ENCODE results near the gene CDHR1. TPM values are rescaled to one million over a fixed set of nuclear protein-coding genes. Genes with fewer than 3 reads are reported as not detected.

CDHR1 gene
- polyA plus RNA-seq, 1 donor: 0.42 TPM

DNA sequence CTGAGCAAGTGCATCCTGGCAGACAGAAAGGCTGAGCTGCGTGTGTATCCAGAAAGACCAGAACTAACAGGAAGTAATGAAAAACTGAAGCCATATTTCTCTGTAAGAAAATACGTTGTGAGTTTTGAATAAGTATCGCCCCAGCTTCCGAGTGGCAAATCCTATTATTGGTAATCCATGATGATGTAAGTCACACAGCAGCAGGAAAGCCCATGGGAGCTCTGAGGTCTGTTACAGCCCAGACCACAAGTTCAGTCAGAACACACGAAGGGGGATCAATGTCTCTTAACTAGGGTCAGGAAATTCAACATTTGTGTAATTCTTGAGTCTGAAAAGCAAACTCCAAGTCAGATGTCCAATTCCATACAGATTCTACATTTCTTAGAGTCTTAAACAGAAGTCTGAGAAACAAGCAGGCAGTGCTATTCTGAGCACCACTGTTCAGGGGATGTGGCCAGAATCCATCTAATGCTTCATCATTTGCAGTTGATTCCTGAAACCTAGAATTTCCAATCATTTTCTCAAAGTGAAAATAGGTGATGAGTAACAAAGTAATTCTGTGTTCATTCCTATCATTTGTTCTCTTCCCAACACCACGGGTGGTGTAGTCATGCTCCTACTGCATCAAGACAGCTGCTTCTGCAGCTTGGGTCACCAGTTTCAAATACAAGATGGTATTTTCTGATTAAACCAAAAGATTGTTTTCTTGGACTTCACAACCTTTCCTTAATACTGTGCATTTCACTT, 31.3 kb downstream of the CDHR1 start, which contains the start of gene LRIT2:
Gene LRIT2 (minus strand): TSS at position 118 of the 747 bp plus-strand sequence. CDS start 24 bp downstream, at position 94.
- no peaks in the 10 kb centered on the region for H3K4me1 ChIP-seq (ENCODE audit: control insufficient read depth, insufficient read depth, low read length)
- no peak within 1 kb of the TSS for H3K27ac ChIP-seq (ENCODE audit: low read length)
- no peaks in the 10 kb centered on the region for H3K9me3 ChIP-seq (ENCODE audit: control insufficient read depth, low read depth, low read length)
- DNase-seq: no peak
- peaks cover under 1% of the 10 kb centered on the region for H3K27me3 ChIP-seq (ENCODE audit: control insufficient read depth, insufficient read depth, low read length)
- no peak within 1 kb of the TSS for H3K4me3 ChIP-seq (ENCODE audit: low read length)
- 100% methylated on average over 1 of the region's 6 CpGs for WGBS (ENCODE audit: insufficient coverage, low lambda C conversion rate)
- no peaks in the 10 kb centered on the region for H3K36me3 ChIP-seq (ENCODE audit: control insufficient read depth, insufficient read depth, low read length)

DNA sequence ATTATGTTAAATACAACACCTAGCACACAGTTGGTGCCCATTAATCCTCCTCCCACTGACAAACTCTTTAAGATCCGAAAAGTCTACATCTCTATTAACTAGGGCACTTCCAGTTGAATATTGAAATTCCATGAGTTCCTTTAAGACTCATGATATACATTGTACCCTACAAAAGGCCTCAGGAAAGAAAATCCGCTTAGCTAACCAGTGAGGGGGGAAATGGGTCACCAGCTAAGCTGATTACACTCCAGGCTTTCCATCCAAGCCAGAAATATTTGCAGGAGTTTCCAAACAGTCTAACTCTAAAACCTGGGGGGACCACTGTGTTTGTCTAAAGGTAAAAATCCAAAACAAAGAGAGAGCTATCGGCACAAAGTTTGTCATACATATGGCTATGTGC, 32.3 kb downstream of the CDHR1 start:
- H3K27me3 ChIP-seq (ENCODE audit: control insufficient read depth, insufficient read depth, low read length): no peaks in the 10 kb centered on the region
- no peaks in the 10 kb centered on the region for H3K9me3 ChIP-seq (ENCODE audit: control insufficient read depth, low read depth, low read length)
- WGBS (ENCODE audit: insufficient coverage, low lambda C conversion rate): no CpG with 5 or more reads among the region's 3 CpGs
- H3K4me1 ChIP-seq (ENCODE audit: control insufficient read depth, insufficient read depth, low read length): no peaks in the 10 kb centered on the region
- no peak overlapping the region for H3K4me3 ChIP-seq (ENCODE audit: low read length)
- DNase-seq: no peak
- H3K36me3 ChIP-seq (ENCODE audit: control insufficient read depth, insufficient read depth, low read length): no peaks in the 10 kb centered on the region
- no peak overlapping the region for H3K27ac ChIP-seq (ENCODE audit: low read length)

DNA sequence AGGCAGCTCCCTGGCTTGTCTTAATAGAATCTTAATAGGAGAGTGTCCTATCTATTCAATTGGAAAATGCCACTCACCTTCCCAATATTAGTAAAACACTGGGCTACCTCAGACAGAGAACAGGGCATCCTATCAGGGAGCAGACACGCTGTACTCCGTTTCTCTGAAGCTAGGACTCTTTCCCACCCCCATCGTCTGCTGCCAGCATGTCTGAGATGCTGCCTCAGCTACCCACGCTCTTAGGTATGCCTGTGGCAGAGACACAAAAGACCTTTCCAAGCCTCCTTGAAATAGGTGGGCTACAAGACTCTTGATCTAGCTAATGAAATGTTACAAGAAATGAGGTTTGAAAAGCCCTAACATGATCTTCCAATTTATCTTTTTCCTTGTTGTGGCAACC, 33.5 kb downstream of the CDHR1 start:
- no peak for DNase-seq
- no peak overlapping the region for H3K4me3 ChIP-seq (ENCODE audit: low read length)
- no peaks in the 10 kb centered on the region for H3K9me3 ChIP-seq (ENCODE audit: control insufficient read depth, low read depth, low read length)
- H3K27me3 ChIP-seq (ENCODE audit: control insufficient read depth, insufficient read depth, low read length): no peaks in the 10 kb centered on the region
- no peaks in the 10 kb centered on the region for H3K4me1 ChIP-seq (ENCODE audit: control insufficient read depth, insufficient read depth, low read length)
- no CpG with 5 or more reads among the region's 4 CpGs for WGBS (ENCODE audit: insufficient coverage, low lambda C conversion rate)
- H3K27ac ChIP-seq (ENCODE audit: low read length): no peak overlapping the region
- H3K36me3 ChIP-seq (ENCODE audit: control insufficient read depth, insufficient read depth, low read length): no peaks in the 10 kb centered on the region

DNA sequence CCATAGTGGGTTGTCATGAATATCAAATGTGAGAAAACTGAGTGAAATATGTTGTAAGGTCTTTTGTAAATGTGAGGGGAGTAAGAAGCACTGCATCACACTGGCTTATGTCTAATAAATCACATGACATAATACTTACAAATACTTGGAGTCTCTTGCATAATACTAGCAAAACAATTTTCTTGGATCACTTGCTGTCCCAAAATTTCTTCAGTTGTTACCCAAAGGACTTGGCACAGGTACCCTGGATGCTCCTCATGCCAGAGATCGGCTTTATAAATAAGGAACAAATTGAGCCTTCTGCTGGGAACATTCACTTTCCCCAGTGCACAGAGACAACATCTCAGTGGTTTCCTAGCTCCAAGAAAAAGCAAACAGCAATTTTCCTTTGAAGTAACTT, 36.0 kb downstream of the CDHR1 start:
- H3K9me3 ChIP-seq (ENCODE audit: control insufficient read depth, low read depth, low read length): no peaks in the 10 kb centered on the region
- no peaks in the 10 kb centered on the region for H3K36me3 ChIP-seq (ENCODE audit: control insufficient read depth, insufficient read depth, low read length)
- DNase-seq: no peak
- no peak overlapping the region for H3K27ac ChIP-seq (ENCODE audit: low read length)
- peaks cover 2% of the 10 kb centered on the region for H3K27me3 ChIP-seq (ENCODE audit: control insufficient read depth, insufficient read depth, low read length)
- H3K4me3 ChIP-seq (ENCODE audit: low read length): no peak overlapping the region
- no peaks in the 10 kb centered on the region for H3K4me1 ChIP-seq (ENCODE audit: control insufficient read depth, insufficient read depth, low read length)
- WGBS (ENCODE audit: insufficient coverage, low lambda C conversion rate): no CpG with 5 or more reads among the region's 1 CpG

DNA sequence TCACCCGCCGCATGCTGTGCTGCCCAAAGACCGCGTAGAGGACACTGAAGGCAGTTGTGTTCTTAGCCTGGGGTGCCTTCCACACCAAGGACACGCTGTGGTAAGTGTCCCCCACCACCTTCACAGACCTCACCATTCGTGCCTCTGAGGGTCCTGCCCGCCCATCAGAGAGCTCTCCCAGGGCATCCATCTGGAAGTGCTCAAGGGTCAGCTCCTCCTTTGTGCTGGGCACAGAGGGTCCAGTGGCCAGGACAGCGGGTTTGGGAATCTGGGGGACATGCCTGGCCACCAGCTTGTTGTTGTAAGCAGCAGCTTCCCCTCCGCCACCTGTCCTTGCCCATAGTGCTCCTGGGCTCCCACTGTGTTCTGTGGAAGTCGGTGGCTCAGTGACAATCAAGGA, 38.0 kb downstream of the CDHR1 start:
- H3K4me1 ChIP-seq (ENCODE audit: control insufficient read depth, insufficient read depth, low read length): no peaks in the 10 kb centered on the region
- no peaks in the 10 kb centered on the region for H3K36me3 ChIP-seq (ENCODE audit: control insufficient read depth, insufficient read depth, low read length)
- no peak for DNase-seq
- peaks cover 10% of the 10 kb centered on the region for H3K27me3 ChIP-seq (ENCODE audit: control insufficient read depth, insufficient read depth, low read length)
- no peak overlapping the region for H3K4me3 ChIP-seq (ENCODE audit: low read length)
- no CpG with 5 or more reads among the region's 10 CpGs for WGBS (ENCODE audit: insufficient coverage, low lambda C conversion rate)
- no peaks in the 10 kb centered on the region for H3K9me3 ChIP-seq (ENCODE audit: control insufficient read depth, low read depth, low read length)
- H3K27ac ChIP-seq (ENCODE audit: low read length): no peak overlapping the region

DNA sequence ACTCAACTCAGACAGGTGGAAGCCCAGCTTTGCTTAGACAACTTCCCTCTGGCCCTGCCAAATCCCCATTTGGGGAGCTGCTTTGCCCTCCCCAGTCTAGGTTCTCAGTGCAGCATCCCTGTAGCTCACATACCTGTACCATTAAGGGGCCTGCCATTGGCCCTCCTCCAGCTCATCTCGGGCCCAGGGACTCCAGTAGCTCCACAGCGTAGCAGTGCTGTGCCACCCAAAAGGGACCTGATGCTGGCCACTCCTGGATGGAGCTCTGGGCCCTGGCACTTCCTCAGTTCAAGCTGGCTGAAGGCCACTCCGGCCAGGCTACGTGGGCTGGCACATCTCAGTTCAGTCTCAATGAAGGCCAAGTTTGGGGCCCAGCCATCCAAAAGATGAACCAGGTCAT, 39.6 kb downstream of the CDHR1 start:
- peaks cover 14% of the 10 kb centered on the region for H3K27me3 ChIP-seq (ENCODE audit: control insufficient read depth, insufficient read depth, low read length)
- no peaks in the 10 kb centered on the region for H3K36me3 ChIP-seq (ENCODE audit: control insufficient read depth, insufficient read depth, low read length)
- H3K4me3 ChIP-seq (ENCODE audit: low read length): no peak overlapping the region
- H3K4me1 ChIP-seq (ENCODE audit: control insufficient read depth, insufficient read depth, low read length): no peaks in the 10 kb centered on the region
- no peaks in the 10 kb centered on the region for H3K9me3 ChIP-seq (ENCODE audit: control insufficient read depth, low read depth, low read length)
- no CpG with 5 or more reads among the region's 4 CpGs for whole genome bisulfite sequencing (ENCODE audit: insufficient coverage, low lambda C conversion rate)
- DNase-seq: no peak
- H3K27ac ChIP-seq (ENCODE audit: low read length): no peak overlapping the region

DNA sequence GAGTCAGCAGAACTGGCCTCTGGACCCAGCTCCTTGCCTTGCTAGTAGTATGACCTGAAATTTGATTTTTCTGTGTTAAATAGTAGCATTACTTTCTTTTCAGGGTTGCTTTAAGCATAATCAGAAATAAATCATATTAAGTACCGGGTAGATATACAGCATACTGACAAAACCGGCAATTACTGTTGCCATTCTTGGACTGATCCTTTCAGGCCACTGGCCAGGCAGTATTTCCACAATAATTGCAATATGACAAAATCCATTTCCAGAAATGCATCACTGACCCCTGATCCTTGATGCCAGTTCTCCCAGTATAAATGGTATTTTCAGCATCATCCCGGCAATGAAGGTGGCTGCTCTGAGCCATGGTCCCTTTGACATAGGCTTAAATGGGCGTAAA, 40.1 kb downstream of the CDHR1 start:
- Histone ChIP-seq H3K27ac (ENCODE audit: low read length) (no peak overlapping the region), H3K27me3 (ENCODE audit: control insufficient read depth, insufficient read depth, low read length) (peaks cover 14% of the 10 kb centered on the region), H3K9me3 (ENCODE audit: control insufficient read depth, low read depth, low read length) (no peaks in the 10 kb centered on the region), H3K4me3 (ENCODE audit: low read length) (no peak overlapping the region), H3K36me3 (ENCODE audit: control insufficient read depth, insufficient read depth, low read length) (no peaks in the 10 kb centered on the region), H3K4me1 (ENCODE audit: control insufficient read depth, insufficient read depth, low read length) (no peaks in the 10 kb centered on the region)
- WGBS (ENCODE audit: insufficient coverage, low lambda C conversion rate): no CpG with 5 or more reads among the region's 4 CpGs
- DNase-seq: no peak

DNA sequence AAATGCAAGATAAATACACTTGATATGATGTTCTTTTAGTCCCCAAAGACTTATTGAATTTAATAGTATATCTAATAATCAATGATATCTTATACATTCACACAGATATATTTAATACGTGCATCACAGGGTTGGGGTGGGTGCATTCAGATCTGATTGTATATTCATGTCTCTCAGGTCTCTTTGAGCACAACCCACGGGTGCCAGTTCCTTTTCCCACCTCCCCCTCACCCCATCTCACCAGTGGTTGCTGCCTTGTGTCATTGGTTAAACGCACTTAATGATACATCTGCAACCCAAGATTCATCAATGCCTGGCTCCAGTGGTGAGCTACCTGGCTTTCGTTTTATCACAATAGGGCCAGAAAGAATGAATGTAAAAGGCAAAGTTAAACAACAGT, 40.8 kb downstream of the CDHR1 start:
- H3K4me3 ChIP-seq (ENCODE audit: low read length): no peak overlapping the region
- peaks cover 16% of the 10 kb centered on the region for H3K27me3 ChIP-seq (ENCODE audit: control insufficient read depth, insufficient read depth, low read length)
- no peak for DNase-seq
- no peak overlapping the region for H3K27ac ChIP-seq (ENCODE audit: low read length)
- no peaks in the 10 kb centered on the region for H3K36me3 ChIP-seq (ENCODE audit: control insufficient read depth, insufficient read depth, low read length)
- no CpG with 5 or more reads among the region's 4 CpGs for WGBS (ENCODE audit: insufficient coverage, low lambda C conversion rate)
- no peaks in the 10 kb centered on the region for H3K9me3 ChIP-seq (ENCODE audit: control insufficient read depth, low read depth, low read length)
- H3K4me1 ChIP-seq (ENCODE audit: control insufficient read depth, insufficient read depth, low read length): no peaks in the 10 kb centered on the region

DNA sequence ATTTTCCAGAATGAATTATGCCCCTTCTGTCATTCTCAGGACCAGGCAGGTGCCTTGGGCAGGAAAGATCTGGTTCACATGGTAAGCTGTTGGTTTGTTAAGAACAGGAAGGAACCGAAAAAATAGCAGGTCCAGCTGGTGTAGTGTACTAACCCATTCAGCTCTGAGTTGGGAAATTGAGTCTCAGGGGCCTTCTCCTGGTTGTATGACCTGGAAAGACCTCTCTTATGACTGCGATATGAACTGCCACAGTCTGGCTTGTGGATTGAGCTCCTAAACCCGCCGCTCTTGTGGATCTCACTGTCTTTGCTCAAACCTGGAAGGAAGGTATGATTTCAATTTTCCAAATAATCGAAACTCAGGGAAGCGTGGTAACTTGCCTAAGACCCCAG, 42.5 kb downstream of the CDHR1 start:
- no CpG with 5 or more reads among the region's 6 CpGs for WGBS (ENCODE audit: insufficient coverage, low lambda C conversion rate)
- no peaks in the 10 kb centered on the region for H3K9me3 ChIP-seq (ENCODE audit: control insufficient read depth, low read depth, low read length)

DNA sequence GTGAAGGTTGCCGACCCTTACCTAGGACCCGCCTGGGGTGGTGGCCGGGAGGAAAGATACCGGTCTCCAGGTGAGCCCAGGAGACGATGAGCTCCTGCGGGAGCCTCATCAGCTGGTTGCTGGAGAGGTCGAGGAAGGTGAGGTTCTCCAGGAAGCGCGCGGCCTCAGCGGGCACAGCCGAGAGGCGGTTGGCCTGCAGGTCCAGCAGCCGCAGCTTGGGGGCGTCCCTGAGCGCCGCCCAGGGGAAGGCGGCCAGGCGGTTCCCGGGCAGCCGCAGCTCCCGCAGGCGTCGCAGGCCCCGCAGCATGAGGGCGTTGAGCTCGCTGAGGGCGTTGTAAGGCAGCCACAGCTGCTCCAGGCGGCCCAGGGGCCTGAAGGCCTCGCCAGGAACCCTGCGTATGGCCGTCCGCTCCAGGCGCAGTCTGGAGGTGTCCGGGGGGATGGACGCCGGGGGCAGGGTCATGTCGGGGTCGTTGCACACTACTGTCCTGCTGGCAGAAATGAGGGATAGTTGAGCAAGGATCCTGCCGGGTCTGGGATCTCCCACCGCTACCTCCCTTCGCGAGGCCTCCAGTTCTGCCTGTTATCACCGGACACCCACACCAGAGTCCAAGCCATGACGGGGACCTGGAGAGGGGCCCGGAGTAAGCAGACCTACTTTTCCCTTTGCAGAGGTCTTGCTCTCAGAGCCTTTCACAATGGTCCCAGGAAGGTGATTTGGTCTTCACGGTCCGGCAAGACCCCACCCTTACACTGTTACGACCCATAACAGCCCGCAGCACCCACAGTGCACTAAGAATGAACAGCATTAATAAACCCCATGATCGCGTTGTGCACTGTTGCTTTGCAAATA, 43.1 kb downstream of the CDHR1 start:
- no peak overlapping the region for H3K4me3 ChIP-seq (ENCODE audit: low read length)
- WGBS (ENCODE audit: insufficient coverage, low lambda C conversion rate): 100% methylated on average over 1 of the region's 52 CpGs
- no peak overlapping the region for H3K27ac ChIP-seq (ENCODE audit: low read length)
- H3K36me3 ChIP-seq (ENCODE audit: control insufficient read depth, insufficient read depth, low read length): no peaks in the 10 kb centered on the region
- H3K4me1 ChIP-seq (ENCODE audit: control insufficient read depth, insufficient read depth, low read length): no peaks in the 10 kb centered on the region
- H3K9me3 ChIP-seq (ENCODE audit: control insufficient read depth, low read depth, low read length): no peaks in the 10 kb centered on the region
- peaks cover 16% of the 10 kb centered on the region for H3K27me3 ChIP-seq (ENCODE audit: control insufficient read depth, insufficient read depth, low read length)
- no peak for DNase-seq

More for the DNA sequence above, 42.5 kb downstream of the CDHR1 start:
- Histone ChIP-seq H3K27me3 (ENCODE audit: control insufficient read depth, insufficient read depth, low read length) (peaks cover 16% of the 10 kb centered on the region), H3K36me3 (ENCODE audit: control insufficient read depth, insufficient read depth, low read length) (no peaks in the 10 kb centered on the region), H3K27ac (ENCODE audit: low read length) (no peak overlapping the region), H3K4me3 (ENCODE audit: low read length) (no peak overlapping the region), H3K4me1 (ENCODE audit: control insufficient read depth, insufficient read depth, low read length) (no peaks in the 10 kb centered on the region)
- no peak for DNase-seq

Measured in large intestine (tissue), 3 donors.